Epidermal melanocyte (primary cell): Measurements from ENCODE around the gene ESPL1.
"Not testable (repeated sequence)": the region's sequence is repeated elsewhere in the genome, so short reads cannot be mapped to it uniquely, and the experiment has no call there.

Source experiments
- DNase-seq: peaks from one replicate; pipeline ENCODE4 v3.0.0; 2011; ENCODE audit warnings: low spot score; ENCODE audit not compliant: insufficient read length

The ESPL1 gene

GRCh38 chr12:53258541-53259539 is 9.3 kb upstream of the ESPL1 start:
- no peak for DNase-seq

GRCh38 chr12:53259891-53260290 is 8.2 kb upstream of the ESPL1 start:
- DNase-seq = no peak

- DNase-seq = no peak
These were observed 2.3 kb upstream of the ESPL1 start for GRCh38 chr12:53265783-53266182.

- DNase-seq = no peak
These were observed 647 bp upstream of the ESPL1 start for GRCh38 chr12:53267306-53267998.

- peak; percentile 87 for DNase-seq
These were observed 797 bp downstream of the ESPL1 start for GRCh38 chr12:53268630-53269562.

GRCh38 chr12:53274445-53274844 is 6.3 kb downstream of the ESPL1 start:
- DNase-seq = no peak

- DNase-seq = no peak
These were observed 8.4 kb downstream of the ESPL1 start for GRCh38 chr12:53276511-53276910.

- no peak for DNase-seq
These were observed 9.9 kb downstream of the ESPL1 start for GRCh38 chr12:53277981-53278380.

GRCh38 chr12:53279283-53279869 is 11.3 kb downstream of the ESPL1 start:
- DNase-seq = no peak

- DNase-seq = no peak
These were observed 11.9 kb downstream of the ESPL1 start for GRCh38 chr12:53279888-53280498.

GRCh38 chr12:53286448-53286847 is 18.3 kb downstream of the ESPL1 start:
- no peak for DNase-seq

GRCh38 chr12:53287741-53288216 is 19.7 kb downstream of the ESPL1 start:
- DNase-seq = peak; percentile 77

GRCh38 chr12:53288322-53288721 is 20.2 kb downstream of the ESPL1 start:
- no peak for DNase-seq

GRCh38 chr12:53289891-53290290 is 21.8 kb downstream of the ESPL1 start:
- no peak for DNase-seq

- no peak for DNase-seq
These were observed 22.6 kb downstream of the ESPL1 start for GRCh38 chr12:53290661-53291060.

- no peak for DNase-seq
These were observed 24.3 kb downstream of the ESPL1 start for GRCh38 chr12:53292426-53292825.

- DNase-seq = peak; percentile 84
These were observed 27.2 kb downstream of the ESPL1 start, which contains the start of gene PFDN5 for GRCh38 chr12:53295070-53295890. Gene PFDN5 (plus strand): TSS chr12:53295542. CDS start chr12:53295568, 26 bp downstream.

- DNase-seq = no peak
These were observed 27.8 kb downstream of the ESPL1 start for GRCh38 chr12:53295891-53296219.

GRCh38 chr12:53297106-53297505 is 29.0 kb downstream of the ESPL1 start:
- not testable (repeated sequence) for DNase-seq
